OCI-LY3 (cell line): ENCODE results near the gene EMC10.

Experiments
- H2AFZ ChIP-seq: fragments of 200-600, 300-600 bp; shearing (Covaris generic); 2 replicates; pipeline ENCODE4 v1.6.0; 2014; ENCODE audit warnings: antibody characterized with exemption, low read depth, low read length
- H3K27ac ChIP-seq: fragments of 200-600, 300-600 bp; sonication (generic); 2 replicates; pipeline ENCODE4 v1.5.1; 2014; ENCODE audit warnings: mild to moderate bottlenecking, low read length, moderate library complexity, mixed read lengths
- H3K27me3 ChIP-seq: fragments of 200-600, 300-600 bp; sonication (generic); 2 replicates; pipeline ENCODE4 v1.6.1; 2014; ENCODE audit warnings: low read depth, low read length, mixed read lengths
- H3K36me3 ChIP-seq: fragments of 200-600, 300-600 bp; sonication (generic); replicated peaks from 2 replicates; pipeline ENCODE3; 2014; ENCODE audit warnings: low read depth, low read length, mixed read lengths
- H3K4me1 ChIP-seq: fragments of 300-600, 200-600 bp; sonication (generic); 2 replicates; pipeline ENCODE4 v1.6.1; 2014; ENCODE audit warnings: low read length, mixed read lengths
- H3K4me2 ChIP-seq: fragments of 200-600, 300-600 bp; sonication (generic); 2 replicates; pipeline ENCODE4 v1.6.1; 2014; ENCODE audit warnings: low read length, mixed read lengths
- H3K4me3 ChIP-seq: fragments of 300-600, 200-600 bp; sonication (generic); 2 replicates; pipeline ENCODE4 v1.5.1; 2014; ENCODE audit warnings: antibody characterized with exemption, mild to moderate bottlenecking, low read length, moderate library complexity
- H3K79me2 ChIP-seq: fragments of 300-600, 200-600 bp; shearing (Covaris generic); 2 replicates; pipeline ENCODE4 v1.6.1; 2014; ENCODE audit warnings: mild to moderate bottlenecking, low read length, mixed read lengths
- H3K9ac ChIP-seq: fragments of 300-600, 200-600 bp; shearing (Covaris generic); 2 replicates; pipeline ENCODE4 v1.6.0; 2014; ENCODE audit warnings: mild to moderate bottlenecking, low read length, moderate library complexity
- H3K9me3 ChIP-seq: fragments of 200-600, 300-600 bp; shearing (Covaris generic); 2 replicates; pipeline ENCODE4 v1.6.1; 2014; ENCODE audit warnings: low read length, mixed read lengths; ENCODE audit not compliant: insufficient read depth
- H4K20me1 ChIP-seq: fragments of 200-600, 300-600 bp; sonication (generic); 2 replicates; pipeline ENCODE4 v1.6.1; 2016; ENCODE audit warnings: low read length, mixed read lengths; ENCODE audit not compliant: insufficient read depth
- EZH2phosphoT487 ChIP-seq: fragments of 200-600 bp; shearing (Covaris generic); IDR thresholded peaks from 2 replicates; pipeline ENCODE4 v1.6.1; 2018; ENCODE audit warnings: antibody characterized with exemption, mixed run types, low read depth
- TF ChIP-seq, protein P1 (sequence below): fragments of 200-600, 300-600 bp; sonication (generic); IDR thresholded peaks from 2 replicates; pipeline ENCODE4 v1.5.1; 2014; ENCODE audit warnings: antibody characterized with exemption, low read length, low read depth

EMC10 gene

GRCh38 chr19:50537769-50538230, 61.5 kb downstream of the EMC10 start:
- TF ChIP-seq, protein P1, sequence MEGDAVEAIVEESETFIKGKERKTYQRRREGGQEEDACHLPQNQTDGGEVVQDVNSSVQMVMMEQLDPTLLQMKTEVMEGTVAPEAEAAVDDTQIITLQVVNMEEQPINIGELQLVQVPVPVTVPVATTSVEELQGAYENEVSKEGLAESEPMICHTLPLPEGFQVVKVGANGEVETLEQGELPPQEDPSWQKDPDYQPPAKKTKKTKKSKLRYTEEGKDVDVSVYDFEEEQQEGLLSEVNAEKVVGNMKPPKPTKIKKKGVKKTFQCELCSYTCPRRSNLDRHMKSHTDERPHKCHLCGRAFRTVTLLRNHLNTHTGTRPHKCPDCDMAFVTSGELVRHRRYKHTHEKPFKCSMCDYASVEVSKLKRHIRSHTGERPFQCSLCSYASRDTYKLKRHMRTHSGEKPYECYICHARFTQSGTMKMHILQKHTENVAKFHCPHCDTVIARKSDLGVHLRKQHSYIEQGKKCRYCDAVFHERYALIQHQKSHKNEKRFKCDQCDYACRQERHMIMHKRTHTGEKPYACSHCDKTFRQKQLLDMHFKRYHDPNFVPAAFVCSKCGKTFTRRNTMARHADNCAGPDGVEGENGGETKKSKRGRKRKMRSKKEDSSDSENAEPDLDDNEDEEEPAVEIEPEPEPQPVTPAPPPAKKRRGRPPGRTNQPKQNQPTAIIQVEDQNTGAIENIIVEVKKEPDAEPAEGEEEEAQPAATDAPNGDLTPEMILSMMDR, result peak; percentile 94
- no peak for TF ChIP-seq EZH2phosphoT487
- Histone ChIP-seq H3K27me3 (no peaks in the 10 kb centered on the region), H4K20me1 (no peaks in the 10 kb centered on the region), H3K9ac (no peak overlapping the region), H3K9me3 (no peaks in the 10 kb centered on the region; the same call in 1 of the 2 replicates), H2AFZ (no peak overlapping the region), H3K36me3 (peaks cover 3% of the 10 kb centered on the region), H3K4me3 (no peak overlapping the region), H3K27ac (no peak overlapping the region), H3K4me1 (peaks cover 4% of the 10 kb centered on the region; the same call in 1 of the 2 replicates), H3K79me2 (no peaks in the 10 kb centered on the region), H3K4me2 (no peak overlapping the region)
